Measurements from ENCODE around the gene PLPP3.

PLPP3 gene

GRCh38 chr1:56496821-56497772 lies 82.3 kb downstream of the PLPP3 start:
- no peak for DNase-seq (ENCODE audit: low read depth, low spot score)

GRCh38 chr1:56496158-56496557 lies 83.2 kb downstream of the PLPP3 start:
- no peak for DNase-seq (ENCODE audit: low read depth, low spot score)

DNA sequence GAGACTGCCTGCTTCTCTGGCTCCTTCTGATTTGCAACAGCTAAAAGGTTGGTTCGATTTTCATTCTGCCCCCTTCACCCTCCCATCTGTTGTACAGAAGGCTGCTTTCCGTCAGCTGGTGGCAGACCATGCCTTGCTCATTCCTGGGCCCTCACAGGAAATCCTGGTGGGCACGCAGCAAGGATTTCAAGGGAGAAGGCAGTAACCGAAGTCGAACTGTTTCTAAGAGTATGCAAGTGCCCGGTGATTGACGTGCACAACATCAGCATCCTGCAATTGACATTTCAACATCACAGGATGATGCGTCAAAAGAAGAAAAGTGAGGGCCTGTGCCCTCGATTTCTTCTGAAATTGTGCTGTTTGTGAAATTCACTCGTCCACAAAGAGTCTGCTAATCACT lies 83.8 kb downstream of the PLPP3 start:
- DNase-seq (ENCODE audit: low read depth, low spot score) = no peak

DNA sequence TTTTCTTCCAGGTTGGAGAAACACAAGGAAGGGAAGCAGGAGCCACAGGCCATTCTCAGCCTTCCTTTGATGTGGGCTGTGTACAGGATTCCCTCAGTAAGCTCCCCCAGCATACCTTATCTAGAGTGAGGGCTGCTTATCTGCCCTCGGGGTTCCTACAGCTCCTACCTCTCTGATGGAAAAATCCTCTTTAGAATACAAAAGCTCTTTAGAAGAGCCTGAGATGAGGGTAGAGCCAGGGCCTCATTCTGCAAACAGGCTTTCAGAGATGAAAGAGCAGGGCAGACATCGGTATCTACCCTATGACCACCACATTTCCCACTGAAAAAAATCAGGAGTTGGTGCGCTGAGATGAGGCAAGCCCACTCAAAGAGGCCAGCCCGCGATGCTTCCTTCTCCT lies 85.1 kb downstream of the PLPP3 start:
- DNase-seq (ENCODE audit: low read depth, low spot score) = no peak

DNA sequence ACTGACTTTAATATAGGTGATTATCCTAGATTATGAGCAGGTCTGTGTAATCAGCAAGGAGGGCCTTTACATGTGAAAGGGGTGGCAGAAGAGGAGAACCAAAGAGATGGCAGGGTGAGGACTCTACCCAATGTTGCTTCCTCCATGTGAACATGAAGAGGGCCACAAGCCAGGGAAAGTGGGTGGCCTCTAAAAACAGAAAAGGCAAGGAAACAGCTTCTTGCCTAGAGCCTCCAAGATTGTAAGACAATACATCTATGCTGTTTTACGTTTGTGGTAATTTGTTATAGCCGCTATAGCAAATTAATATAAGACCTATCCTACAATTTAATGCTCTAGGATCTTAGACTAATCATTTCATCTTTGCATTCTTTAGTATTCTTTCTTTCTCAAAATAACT lies 85.5 kb downstream of the PLPP3 start:
- no peak for DNase-seq (ENCODE audit: low read depth, low spot score)

- no peak for DNase-seq (ENCODE audit: low read depth, low spot score)
Observed at GRCh38 chr1:56491441-56491840, 87.9 kb downstream of the PLPP3 start.

DNA sequence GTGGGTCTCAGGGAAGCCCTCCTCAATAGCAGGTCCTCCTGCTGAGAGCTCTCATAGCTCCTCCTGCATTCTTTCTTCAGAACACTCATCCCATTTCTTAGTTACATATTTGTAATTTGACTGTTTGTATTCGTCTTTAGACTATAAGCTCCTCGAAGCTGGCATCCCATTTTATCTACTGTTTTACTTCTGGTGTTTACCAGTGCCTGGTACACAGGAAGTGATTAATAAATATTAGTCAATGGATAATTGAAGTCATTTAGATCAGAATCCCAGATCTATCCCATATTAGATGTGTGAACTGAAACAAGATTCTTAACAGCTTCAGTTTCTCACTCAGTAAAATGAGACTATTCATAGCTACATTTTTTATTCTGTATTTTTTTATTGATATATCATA lies 88.7 kb downstream of the PLPP3 start:
- no peak for DNase-seq (ENCODE audit: low read depth, low spot score)

- DNase-seq (ENCODE audit: low read depth, low spot score) = no peak
Observed at GRCh38 chr1:56489695-56490094, 89.7 kb downstream of the PLPP3 start.

GRCh38 chr1:56484695-56485094 lies 94.7 kb downstream of the PLPP3 start:
- DNase-seq (ENCODE audit: low read depth, low spot score) = no peak

DNA sequence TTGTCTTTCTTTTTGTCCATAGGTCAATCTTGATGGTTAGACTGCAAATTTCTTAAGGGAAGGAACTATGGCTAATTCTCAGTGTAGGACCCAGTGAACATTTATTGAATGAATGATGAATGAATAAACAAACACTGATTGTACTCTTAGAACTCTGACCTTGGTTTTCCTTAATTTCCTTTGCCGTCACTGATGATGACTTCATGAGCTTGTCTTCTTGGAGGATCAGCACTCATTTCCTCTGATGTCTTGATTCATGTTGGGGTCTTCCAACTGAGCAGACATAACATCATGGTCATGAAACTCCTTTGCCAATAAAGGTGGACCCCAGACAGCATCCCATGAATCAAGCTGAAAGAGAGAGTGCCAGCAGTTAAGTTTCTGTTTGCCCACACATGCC lies 96.3 kb downstream of the PLPP3 start:
- DNase-seq (ENCODE audit: low read depth, low spot score) = no peak

DNA sequence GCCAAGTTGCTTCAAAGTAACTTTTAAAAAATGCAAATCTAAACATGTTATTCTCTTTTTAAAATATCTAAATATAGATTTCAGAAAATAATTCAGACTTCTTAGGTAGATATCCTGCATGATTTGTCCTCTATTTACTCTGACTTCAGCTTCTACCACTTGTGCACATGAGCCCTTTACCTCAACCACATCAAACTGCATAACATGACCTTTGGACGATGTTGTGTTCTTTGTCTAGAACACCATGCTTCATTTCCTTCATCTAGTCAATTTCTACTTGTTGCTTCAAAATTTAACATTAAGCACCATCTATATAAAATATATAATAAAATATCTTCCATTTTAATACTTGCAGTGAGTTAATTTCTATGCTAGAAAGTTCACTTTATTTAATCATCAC lies 96.9 kb downstream of the PLPP3 start:
- no peak for DNase-seq (ENCODE audit: low read depth, low spot score)

DNA sequence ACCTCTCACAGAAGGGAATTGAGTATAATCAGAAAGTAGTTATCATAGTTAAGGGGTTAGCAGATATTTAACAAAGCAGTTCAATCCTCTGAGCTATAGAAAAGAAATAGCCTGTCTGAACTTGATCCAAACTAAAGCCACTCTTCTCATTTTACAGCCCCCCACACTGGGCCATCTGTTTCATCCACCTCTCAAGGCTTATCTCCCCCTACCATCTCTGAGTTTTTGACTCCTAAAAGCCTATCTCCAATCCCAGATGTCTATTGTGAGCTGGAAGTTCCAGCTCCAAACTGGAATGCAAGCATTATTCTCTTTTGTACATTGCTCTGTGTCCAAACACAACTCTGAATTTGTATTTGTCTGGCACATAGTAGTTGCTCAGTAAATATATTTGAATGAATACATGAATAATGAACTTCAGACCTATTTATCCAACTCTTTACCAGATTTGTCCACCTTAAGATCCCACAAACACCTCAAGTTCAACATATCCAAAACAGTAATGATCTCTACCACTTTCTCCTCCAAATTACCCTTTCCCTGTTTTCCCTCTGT lies 98.1 kb downstream of the PLPP3 start:
- DNase-seq (ENCODE audit: low read depth, low spot score) = no peak

GRCh38 chr1:56478734-56479133 lies 100.6 kb downstream of the PLPP3 start:
- DNase-seq (ENCODE audit: low read depth, low spot score) = no peak

- peak; percentile 18 for DNase-seq (ENCODE audit: low read depth, low spot score)
Observed at GRCh38 chr1:56477164-56478111, 101.9 kb downstream of the PLPP3 start.

GRCh38 chr1:56473582-56474270 lies 105.6 kb downstream of the PLPP3 start:
- DNase-seq (ENCODE audit: low read depth, low spot score) = no peak

- no peak for DNase-seq (ENCODE audit: low read depth, low spot score)
Observed at GRCh38 chr1:56472860-56473259, 106.5 kb downstream of the PLPP3 start.

DNA sequence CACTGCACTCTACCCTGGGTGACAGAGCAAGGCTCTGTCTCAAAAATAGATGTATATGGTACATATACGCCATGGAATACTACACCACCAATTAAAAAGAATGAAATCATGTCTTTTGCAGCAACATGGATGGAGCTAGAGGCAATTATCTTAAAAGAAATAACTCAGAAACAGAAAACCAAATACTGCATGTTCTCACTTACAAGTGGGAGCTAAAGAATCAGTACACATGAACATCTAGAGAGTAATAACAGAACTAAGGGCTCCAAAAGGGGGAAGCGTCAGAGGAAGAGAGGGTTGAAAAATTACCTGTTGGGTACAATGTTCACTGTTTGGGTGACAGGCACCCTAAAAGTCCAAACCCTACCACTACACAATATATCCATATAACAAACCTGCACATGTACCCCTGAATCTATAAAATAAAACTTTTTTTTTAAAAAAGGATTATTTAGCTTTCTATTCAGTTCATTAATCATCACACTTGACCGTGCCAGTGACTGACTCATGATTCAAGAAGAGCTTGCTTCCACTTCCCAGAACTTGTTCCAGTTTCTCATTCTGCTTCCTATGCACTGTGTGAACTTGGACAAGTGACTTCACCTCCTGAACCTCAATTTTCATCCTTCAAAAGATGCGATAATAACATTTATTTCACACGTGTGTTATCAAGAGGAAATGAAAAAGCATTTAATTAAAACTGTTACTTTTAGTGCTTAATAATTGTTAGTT lies 109.6 kb downstream of the PLPP3 start:
- no peak for DNase-seq (ENCODE audit: low read depth, low spot score)

GRCh38 chr1:56468518-56468917 lies 110.8 kb downstream of the PLPP3 start:
- DNase-seq (ENCODE audit: low read depth, low spot score) = no peak

DNA sequence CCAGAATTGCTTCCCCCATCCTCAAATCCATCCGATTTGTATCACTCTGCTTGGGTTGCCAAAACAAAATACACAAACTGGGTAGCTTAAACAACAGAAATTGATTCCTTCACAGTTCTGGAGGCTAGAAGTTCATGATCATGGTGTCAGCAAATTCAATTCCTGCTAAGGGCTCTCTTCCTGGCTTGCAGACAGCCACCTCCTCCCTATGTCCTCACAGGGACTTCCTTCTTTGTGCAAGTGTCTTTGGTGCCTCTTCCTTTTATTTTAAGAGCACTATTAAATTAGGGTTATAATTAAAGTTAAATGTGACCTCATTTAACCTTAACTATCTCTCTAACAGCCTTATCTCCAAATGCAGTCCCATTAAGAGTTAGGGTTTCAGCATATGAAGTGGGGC lies 112.8 kb downstream of the PLPP3 start:
- DNase-seq (ENCODE audit: low read depth, low spot score) = no peak

GRCh38 chr1:56464294-56464693 lies 115.1 kb downstream of the PLPP3 start:
- DNase-seq (ENCODE audit: low read depth, low spot score) = no peak

GRCh38 chr1:56463376-56463775 lies 116.0 kb downstream of the PLPP3 start:
- no peak for DNase-seq (ENCODE audit: low read depth, low spot score)

Measured in smooth muscle cell of the brain vasculature (primary cell).